Measurements from ENCODE around the gene FERMT3.

Gene FERMT3

GRCh38 chr11:64178951-64179639 is 27.4 kb upstream of the FERMT3 start:
- no peak for TF ChIP-seq POLR2A (IDR thresholded peaks at IDR 0.05; ENCODE audit: low read depth, low read length)
- DNase-seq (ENCODE audit: insufficient read length, low spot score) (no peak), FAIRE-seq (no peak)

GRCh38 chr11:64180891-64181290 is 25.6 kb upstream of the FERMT3 start:
- DNase-seq (ENCODE audit: insufficient read length, low spot score) = no peak
- FAIRE-seq = no peak
- TF ChIP-seq POLR2A (IDR thresholded peaks at IDR 0.05; ENCODE audit: low read depth, low read length) = no peak

DNA sequence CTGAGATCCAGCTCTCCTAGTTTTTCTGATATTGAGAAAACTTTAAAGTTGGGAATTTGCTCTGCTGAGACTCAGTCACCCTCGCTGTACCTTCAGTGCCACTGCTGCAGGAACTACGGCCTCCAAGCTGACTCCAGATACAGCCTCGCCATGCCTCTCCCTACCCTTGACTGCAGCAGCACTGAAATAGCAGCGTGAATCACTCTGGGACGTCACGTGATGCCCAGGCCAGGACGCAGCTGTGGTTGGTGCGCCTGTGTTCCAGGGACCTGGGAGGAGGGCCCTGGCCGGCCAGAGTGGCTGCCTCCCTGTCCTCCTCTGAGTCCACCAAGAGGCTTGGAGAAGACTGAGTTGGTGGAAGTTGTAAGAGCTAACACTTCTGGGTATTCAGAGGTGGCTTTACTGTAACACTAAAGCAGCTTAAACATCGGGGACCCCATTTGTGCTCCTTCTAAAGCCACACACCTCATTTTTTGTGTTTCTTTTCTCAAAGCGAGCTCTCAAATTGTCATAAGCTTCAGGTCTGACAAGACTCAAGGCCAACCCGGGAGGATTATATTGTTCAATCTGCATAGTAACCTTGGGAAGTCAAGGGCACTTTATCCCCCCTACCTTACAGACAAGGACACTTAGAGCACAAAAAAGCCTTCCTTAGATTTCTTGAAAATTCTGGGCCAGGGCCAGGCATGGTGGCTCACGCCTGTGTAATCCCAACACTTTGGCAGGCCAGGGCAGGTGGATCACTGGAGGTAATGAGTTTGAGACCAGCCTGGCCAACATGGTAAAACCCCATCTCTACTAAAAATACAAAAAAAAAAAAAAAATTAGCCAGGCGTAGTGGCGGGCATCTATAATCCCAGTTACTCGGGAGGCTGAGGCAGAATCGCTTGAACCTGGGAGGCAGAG is 24.8 kb upstream of the FERMT3 start:
- DNase-seq (ENCODE audit: insufficient read length, low spot score) (peak; percentile 91), FAIRE-seq (peak; percentile 27)
- TF ChIP-seq POLR2A (IDR thresholded peaks at IDR 0.05; ENCODE audit: low read depth, low read length) = peak; percentile 93

GRCh38 chr11:64183890-64184289 is 22.6 kb upstream of the FERMT3 start:
- FAIRE-seq (no peak), DNase-seq (ENCODE audit: insufficient read length, low spot score) (no peak)

DNA sequence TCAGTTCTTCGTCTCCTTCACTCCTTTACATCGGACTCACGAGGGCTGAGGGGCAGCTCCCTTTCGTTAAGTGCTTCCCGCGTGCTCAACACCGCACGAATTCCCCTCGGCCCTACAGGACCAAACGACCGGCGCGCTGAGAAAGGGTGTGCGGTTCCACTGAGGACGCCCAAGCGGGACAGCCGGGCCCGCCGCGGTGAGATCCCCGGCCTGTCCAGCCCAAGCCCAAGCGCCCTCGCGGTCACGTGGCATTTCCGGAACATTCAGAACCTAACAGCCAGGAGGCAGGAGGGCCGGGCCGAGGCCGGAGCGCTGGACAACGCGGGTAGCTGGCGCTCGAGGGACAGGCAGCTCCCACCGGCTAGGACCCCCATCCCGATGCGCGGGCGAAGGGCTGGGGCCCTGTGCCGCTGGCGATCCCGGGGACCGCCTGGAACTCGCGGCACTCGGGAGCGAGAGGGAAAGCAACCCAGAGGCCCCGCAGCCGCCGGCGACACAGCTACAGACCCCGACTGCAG is 21.3 kb upstream of the FERMT3 start:
- DNase-seq (ENCODE audit: insufficient read length, low spot score) = no peak
- peak; percentile 98 for TF ChIP-seq POLR2A (IDR thresholded peaks at IDR 0.05; ENCODE audit: low read depth, low read length)
- FAIRE-seq = no peak

More at GRCh38 chr11:64183890-64184289, 22.6 kb upstream of the FERMT3 start:
- TF ChIP-seq POLR2A (IDR thresholded peaks at IDR 0.05; ENCODE audit: low read depth, low read length) = no peak

DNA sequence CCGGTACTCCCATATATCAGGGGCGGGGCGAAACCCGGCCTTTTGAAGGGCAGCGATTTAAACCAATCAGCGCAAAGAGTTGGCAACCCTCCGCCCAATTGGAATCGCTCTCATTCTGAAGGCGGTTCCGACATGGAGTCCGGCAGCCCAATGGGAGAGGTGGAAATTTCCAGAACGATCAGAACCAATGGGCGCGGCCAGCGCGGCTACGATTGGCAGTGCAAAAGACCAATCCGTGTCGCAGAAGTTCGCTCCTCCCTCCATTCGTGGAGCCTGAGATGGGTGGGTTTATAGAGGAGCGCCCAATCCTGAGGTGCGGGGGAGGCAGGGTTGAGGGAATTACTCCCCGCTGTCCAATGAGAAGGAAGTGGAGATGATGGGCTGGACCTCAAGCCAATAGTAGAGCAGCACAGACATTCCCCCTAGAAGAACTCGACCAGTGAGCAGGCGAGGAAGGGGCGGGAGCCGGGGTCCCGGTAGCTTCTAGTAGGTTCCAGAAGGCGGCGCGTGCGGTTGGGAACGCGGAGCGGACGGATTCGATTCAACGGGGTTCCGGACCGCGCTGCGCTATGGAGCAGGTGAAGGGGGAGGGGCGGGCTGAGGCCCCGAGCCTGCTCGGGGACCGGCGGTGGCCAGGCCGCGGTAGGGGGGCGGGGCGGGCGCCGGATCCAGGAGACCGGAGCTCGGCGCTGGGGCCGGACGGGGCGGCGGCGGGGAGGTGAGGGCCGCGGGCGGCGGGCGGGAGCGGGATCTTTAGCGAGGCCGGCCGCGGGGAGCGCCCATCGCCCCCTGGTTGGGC is 20.6 kb upstream of the FERMT3 start, which contains the start of gene STIP1:
Gene STIP1, plus strand, starts transcription at position 479 of the 799 bp plus-strand sequence. Its CDS starts 91 bp downstream, at position 570.
- FAIRE-seq = peak; percentile 6
- DNase-seq (ENCODE audit: insufficient read length, low spot score) = peak; percentile 99

DNA sequence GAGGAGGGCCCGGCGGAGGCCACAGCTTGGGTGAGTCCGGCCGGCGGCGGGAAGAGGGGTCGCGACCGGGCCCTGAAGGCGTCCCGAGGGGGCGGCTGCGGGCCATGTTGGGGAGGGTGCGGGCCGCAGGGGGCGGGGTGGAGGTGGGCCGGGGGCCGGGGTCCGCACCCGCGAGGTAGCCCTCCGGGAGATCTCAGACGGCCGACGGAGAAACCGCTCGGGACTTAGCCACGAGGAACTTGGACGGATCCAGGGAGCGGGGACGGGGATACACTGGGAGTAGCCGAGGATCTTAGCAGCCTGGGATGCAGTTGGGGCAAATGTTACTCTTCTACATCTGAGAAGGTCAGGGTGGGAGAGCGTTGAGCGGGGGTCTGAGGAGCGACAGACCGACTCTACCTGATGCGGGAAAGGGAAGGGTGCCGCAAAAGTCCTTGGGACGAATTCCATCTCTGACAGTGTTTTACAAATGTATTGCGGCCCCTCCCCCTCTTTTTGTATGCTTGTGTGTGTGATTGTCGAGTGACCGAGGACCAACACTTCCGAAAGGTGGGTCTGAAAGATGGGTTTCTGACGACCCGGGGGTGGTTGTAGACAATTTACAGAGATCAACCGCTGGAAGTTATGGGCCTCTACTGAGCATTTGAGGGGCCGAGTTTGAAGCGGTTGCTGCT is 19.9 kb upstream of the FERMT3 start:
- FAIRE-seq = no peak
- no peak for DNase-seq (ENCODE audit: insufficient read length, low spot score)
- no peak for TF ChIP-seq POLR2A (IDR thresholded peaks at IDR 0.05; ENCODE audit: low read depth, low read length)

More for the DNA sequence above, 20.6 kb upstream of the FERMT3 start, which contains the start of gene STIP1:
- peak; percentile 83 for TF ChIP-seq POLR2A (IDR thresholded peaks at IDR 0.05; ENCODE audit: low read depth, low read length)

DNA sequence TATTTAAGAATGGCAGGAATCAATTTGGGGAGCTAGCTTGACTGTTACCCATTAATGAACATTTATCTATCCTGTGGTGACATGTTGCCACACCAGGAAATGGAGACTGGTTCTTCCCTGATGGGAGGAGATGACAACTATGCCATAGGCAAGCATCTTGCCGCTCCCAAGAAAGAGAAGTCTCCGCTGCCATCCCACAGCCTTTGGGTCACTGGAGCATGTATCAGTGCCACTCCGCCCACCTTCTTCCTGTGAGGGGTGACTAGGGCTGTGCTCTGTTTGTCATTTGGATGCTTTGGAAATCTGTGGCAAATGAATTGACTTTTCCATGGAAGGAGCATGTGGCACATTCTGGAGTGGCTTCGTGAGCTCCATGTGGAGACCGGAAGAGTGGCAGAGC is 14.1 kb upstream of the FERMT3 start:
- no peak for TF ChIP-seq POLR2A (IDR thresholded peaks at IDR 0.05; ENCODE audit: low read depth, low read length)
- DNase-seq (ENCODE audit: insufficient read length, low spot score) (no peak), FAIRE-seq (no peak)

GRCh38 chr11:64196626-64197025 is 9.9 kb upstream of the FERMT3 start:
- FAIRE-seq = no peak
- no peak for TF ChIP-seq POLR2A (IDR thresholded peaks at IDR 0.05; ENCODE audit: low read depth, low read length)
- DNase-seq (ENCODE audit: insufficient read length, low spot score) = no peak

DNA sequence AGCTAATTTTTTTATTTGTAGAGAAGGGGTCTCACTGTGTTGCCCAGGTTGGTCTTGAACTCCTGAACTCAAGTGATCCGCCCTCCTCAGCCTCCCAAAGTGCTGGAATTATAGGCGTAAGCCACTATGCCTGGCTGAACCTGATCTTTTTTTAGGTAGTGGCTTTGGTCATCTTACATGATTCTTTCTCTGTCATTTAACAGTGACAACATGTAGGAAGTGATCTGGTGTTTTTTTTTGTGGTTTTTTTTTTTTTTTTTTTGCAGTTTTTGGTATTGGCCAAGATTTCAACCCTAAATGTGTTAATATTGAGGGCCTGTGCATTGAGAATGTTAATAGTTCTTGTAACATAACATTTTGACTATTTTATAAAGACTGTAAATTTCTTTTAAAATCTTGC is 8.0 kb upstream of the FERMT3 start:
- DNase-seq (ENCODE audit: insufficient read length, low spot score) (no peak), FAIRE-seq (no peak)
- TF ChIP-seq POLR2A (IDR thresholded peaks at IDR 0.05; ENCODE audit: low read depth, low read length) = no peak

DNA sequence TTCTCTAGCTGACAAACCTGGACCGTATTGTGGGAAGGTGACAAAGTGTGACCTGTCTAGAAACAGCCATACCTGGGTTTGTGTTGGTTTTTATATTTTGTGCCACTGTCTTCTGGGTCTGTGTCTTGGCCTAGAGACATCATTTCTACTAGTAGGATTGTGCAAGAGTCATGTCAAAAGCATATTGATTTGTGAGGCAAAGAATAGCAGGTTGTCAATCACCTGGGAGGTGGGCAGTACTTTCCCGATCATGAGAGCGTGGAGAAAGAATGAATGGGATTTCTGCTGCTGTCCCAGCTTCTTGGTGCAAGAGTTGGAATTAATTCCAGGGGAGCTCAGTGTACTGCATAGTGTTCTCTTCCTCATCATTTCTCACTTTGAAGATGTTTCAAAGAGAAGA is 5.0 kb upstream of the FERMT3 start:
- no peak for TF ChIP-seq POLR2A (IDR thresholded peaks at IDR 0.05; ENCODE audit: low read depth, low read length)
- FAIRE-seq (no peak), DNase-seq (ENCODE audit: insufficient read length, low spot score) (no peak)

DNA sequence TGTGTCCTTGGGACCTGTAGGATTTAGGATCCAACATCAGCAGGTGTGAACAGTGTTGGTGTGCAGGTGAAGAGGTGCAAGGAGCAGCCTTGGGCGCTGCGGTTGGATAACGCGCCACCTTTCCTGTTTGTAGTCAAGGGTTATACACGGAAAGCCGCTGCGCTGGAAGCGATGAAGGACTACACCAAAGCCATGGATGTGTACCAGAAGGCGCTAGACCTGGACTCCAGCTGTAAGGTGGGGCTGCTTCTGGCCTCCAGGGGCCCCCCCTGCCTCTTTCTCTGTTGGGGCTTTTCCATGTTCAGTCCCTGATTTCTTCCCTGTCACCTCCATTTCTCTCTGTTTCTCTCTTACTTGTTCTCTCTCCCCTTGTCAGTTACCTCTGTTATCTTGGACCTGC is 3.5 kb upstream of the FERMT3 start:
- DNase-seq (ENCODE audit: insufficient read length, low spot score) (no peak), FAIRE-seq (no peak)
- no peak for TF ChIP-seq POLR2A (IDR thresholded peaks at IDR 0.05; ENCODE audit: low read depth, low read length)
